ENCODE results near the gene DUOX1.

DUOX1 gene

GRCh38 chr15:45143946-45144345 lies 14.2 kb downstream of the DUOX1 start:
- DNase-seq (ENCODE audit: low read depth), result no peak
- no peak for TF ChIP-seq CTCF (IDR thresholded peaks at IDR 0.05; ENCODE audit: control insufficient read depth, extremely low read depth, insufficient read depth)
- H3K4me3 ChIP-seq (ENCODE audit: low read depth, low read length), result no peak overlapping the region

- no peak overlapping the region for H3K4me3 ChIP-seq (ENCODE audit: low read depth, low read length)
- no peak for DNase-seq (ENCODE audit: low read depth)
- no peak for TF ChIP-seq CTCF (IDR thresholded peaks at IDR 0.05; ENCODE audit: control insufficient read depth, extremely low read depth, insufficient read depth)
These were observed 15.0 kb downstream of the DUOX1 start for GRCh38 chr15:45144775-45145174.

GRCh38 chr15:45146405-45146804 lies 16.6 kb downstream of the DUOX1 start:
- H3K4me3 ChIP-seq (ENCODE audit: low read depth, low read length), result no peak overlapping the region
- TF ChIP-seq CTCF (IDR thresholded peaks at IDR 0.05; ENCODE audit: control insufficient read depth, extremely low read depth, insufficient read depth), result no peak
- no peak for DNase-seq (ENCODE audit: low read depth)

GRCh38 chr15:45147606-45148005 lies 17.8 kb downstream of the DUOX1 start:
- no peak for DNase-seq (ENCODE audit: low read depth)
- no peak for TF ChIP-seq CTCF (IDR thresholded peaks at IDR 0.05; ENCODE audit: control insufficient read depth, extremely low read depth, insufficient read depth)
- H3K4me3 ChIP-seq (ENCODE audit: low read depth, low read length), result no peak overlapping the region

- no peak overlapping the region for H3K4me3 ChIP-seq (ENCODE audit: low read depth, low read length)
- no peak for DNase-seq (ENCODE audit: low read depth)
- TF ChIP-seq CTCF (IDR thresholded peaks at IDR 0.05; ENCODE audit: control insufficient read depth, extremely low read depth, insufficient read depth), result no peak
These were observed 18.6 kb downstream of the DUOX1 start for GRCh38 chr15:45148076-45149059.

- no peak for TF ChIP-seq CTCF (IDR thresholded peaks at IDR 0.05; ENCODE audit: control insufficient read depth, extremely low read depth, insufficient read depth)
- no peak overlapping the region for H3K4me3 ChIP-seq (ENCODE audit: low read depth, low read length)
- DNase-seq (ENCODE audit: low read depth), result no peak
These were observed 19.3 kb downstream of the DUOX1 start for GRCh38 chr15:45149060-45149459.

Data from LNCaP clone FGC (cell line).